DND-41 (cell line): ENCODE data around the gene MED12.

ENCODE experiments used
- CTCF ChIP-seq: IDR thresholded peaks from 2 replicates; pipeline ENCODE4 v1.5.1; 2012; ENCODE audit warnings: borderline replicate concordance, low read length, moderate library complexity, mild to moderate bottlenecking; ENCODE audit not compliant: poor library complexity, severe bottlenecking; ENCODE audit errors: extremely low read depth
- EZH2 ChIP-seq: IDR thresholded peaks from 3 replicates; pipeline ENCODE4 v1.6.1; 2012; ENCODE audit warnings: borderline replicate concordance, low read depth, mild to moderate bottlenecking, moderate library complexity, low read length, inconsistent platforms; ENCODE audit not compliant: severe bottlenecking

- TF ChIP-seq CTCF (no peak), EZH2 (no peak)
These were observed 6.4 kb upstream of the MED12 start for GRCh38 chrX:71111921-71112431.
